K562 (cell line): Measurements from ENCODE around the gene ZBTB20. TPM values are rescaled to one million over a fixed set of nuclear protein-coding genes. Genes with fewer than 3 reads are reported as not detected.

Experiments used
- ATAC-seq: fragments of 200-7000 bp; cut with Tn5 transposase; 3 replicates; pipeline ENCODE4 v1.9.1; 2020; ENCODE audit warnings: moderate library complexity
- BruUV-seq: library from RNA; stranded (reverse); fragments of 400-500 nt; replicated peaks from 2 replicates; lab custom pipeline; 2021; lab: Mats Ljungman, UMichigan
- CTCF ChIA-PET: fragments of 300-600 bp; formaldehyde crosslinking; extraction: SDS; loops from one replicate; lab custom pipeline; 2021; ENCODE audit warnings: low intra/inter-chr PET ratio; lab: Yijun Ruan, JAX
- POLR2A ChIA-PET: fragments of 300-600, 350-650 bp; sonication (Branson Sonifier 250); formaldehyde crosslinking; extraction: SDS; loops from one replicate; lab custom pipeline; 2021; ENCODE audit warnings: antibody characterized with exemption, inconsistent platforms; lab: Yijun Ruan, JAX
- DNase-seq, 4 experiments: peaks; one replicate each; pipeline versions ENCODE4 v3.0.0 to v3.0.0-alpha.2; 2011 to 2018; ENCODE audit warnings: low spot score in 3 of 4, mixed read lengths in 3 of 4; ENCODE audit errors: extremely low read depth in 1 of 4
- FAIRE-seq: peaks from 2 replicates; lab custom pipeline; 2011; peaks lifted over from hg19 to GRCh38; lab: Jason Lieb, UNC
- H2AFZ ChIP-seq: 2 replicates; pipeline ENCODE4 v1.6.0; 2011; ENCODE audit warnings: low read depth, low read length, control low read depth, inconsistent platforms
- H3K27ac ChIP-seq: fragments of 200-600 bp; 3 replicates; pipeline ENCODE4 v1.8.0; 2011; ENCODE audit warnings: low read depth, mild to moderate bottlenecking, control low read depth, inconsistent platforms, low read length, moderate library complexity, mixed read lengths; ENCODE audit errors: extremely low read depth
- H3K27me3 ChIP-seq, 2 experiments: fragments of 300-600 bp in 1 of 2; 2 replicates in 1 of 2; 3 replicates in 1 of 2; pipeline versions ENCODE4 v1.6.0 to v1.8.0; 2011; ENCODE audit warnings: inconsistent platforms in 2 of 2, low read length in 2 of 2, mild to moderate bottlenecking in 1 of 2, mixed read lengths in 1 of 2, moderate library complexity in 1 of 2; ENCODE audit not compliant: control insufficient read depth in 2 of 2, insufficient read depth in 2 of 2
- H3K36me3 ChIP-seq: fragments of 300-600 bp; 3 replicates; pipeline ENCODE4 v1.8.0; 2011; ENCODE audit warnings: mild to moderate bottlenecking, low read length, inconsistent platforms; ENCODE audit not compliant: control insufficient read depth, insufficient read depth
- H3K4me1 ChIP-seq, 2 experiments: fragments of 200-600 bp in 1 of 2; replicated peaks in 1 of 2; 2 replicates in 1 of 2; 3 replicates in 1 of 2; pipeline versions ENCODE4 v1.5.1 to v1.8.0; 2011; ENCODE audit warnings: inconsistent platforms in 2 of 2, low read length in 2 of 2, mild to moderate bottlenecking in 1 of 2, mixed read lengths in 1 of 2, moderate library complexity in 1 of 2; ENCODE audit not compliant: control insufficient read depth in 2 of 2, insufficient read depth in 2 of 2
- H3K4me2 ChIP-seq: 2 replicates; pipeline ENCODE4 v1.6.1; 2011; ENCODE audit warnings: low read length, control low read depth, inconsistent platforms, mixed read lengths; ENCODE audit not compliant: insufficient read depth
- H3K4me3 ChIP-seq: fragments of 200-600 bp; sonication (generic), shearing (Covaris generic); 2 replicates; pipeline ENCODE4 v1.5.1; 2016; ENCODE audit warnings: control low read depth, inconsistent platforms
- H3K79me2 ChIP-seq: fragments of 200-600 bp; 3 replicates; pipeline ENCODE4 v1.8.0; 2011; ENCODE audit warnings: low read length, inconsistent platforms; ENCODE audit not compliant: control insufficient read depth, insufficient read depth
- H3K9ac ChIP-seq, 2 experiments: 2 replicates each; pipeline versions ENCODE4 v1.6.0 to v1.6.1; 2011; ENCODE audit warnings: low read depth in 2 of 2, low read length in 2 of 2, control low read depth in 1 of 2, inconsistent platforms in 1 of 2, mild to moderate bottlenecking in 1 of 2, mixed read lengths in 1 of 2; ENCODE audit not compliant: insufficient read depth in 1 of 2
- H3K9me1 ChIP-seq: one replicate; pipeline ENCODE4 v1.6.0; 2011; ENCODE audit warnings: inconsistent platforms, mild to moderate bottlenecking, low read length, moderate library complexity; ENCODE audit not compliant: control insufficient read depth, insufficient read depth
- H3K9me3 ChIP-seq: replicated peaks from 2 replicates; pipeline ENCODE4 v1.5.1; 2011; ENCODE audit warnings: low read depth, low read length, inconsistent platforms; ENCODE audit not compliant: control insufficient read depth, insufficient read depth
- H4K20me1 ChIP-seq: replicated peaks from 2 replicates; pipeline ENCODE4 v1.6.1; 2011; ENCODE audit warnings: low read length, inconsistent platforms, mixed read lengths; ENCODE audit not compliant: control insufficient read depth, insufficient read depth
- BDP1 ChIP-seq: IDR thresholded peaks from 3 replicates; pipeline ENCODE4 v1.6.1; 2011; ENCODE audit not compliant: insufficient read length, insufficient read depth
- CEBPB ChIP-seq: fragments of 450-650 bp; IDR thresholded peaks from 2 replicates; pipeline ENCODE4 v1.6.1; 2016; ENCODE audit warnings: missing genetic modification characterization, missing compliant biosample characterization
- FOXA3 ChIP-seq, 2 experiments: fragments of 450-650 bp in 1 of 2; sonication (generic) in 1 of 2; formaldehyde crosslinking; IDR thresholded peaks in 1 of 2; conservative IDR thresholded peaks in 1 of 2; 2 replicates each; pipeline versions ENCODE4 v1.4.0 to v1.8.0; 2020 to 2022; ENCODE audit warnings: mild to moderate bottlenecking in 2 of 2, missing genetic modification reagents in 1 of 2
- KDM4B ChIP-seq, 2 experiments: fragments of 450-650 bp in 1 of 2; sonication (generic) in 1 of 2; IDR thresholded peaks; 2 replicates each; pipeline ENCODE4 v1.6.1; 2016 to 2017; ENCODE audit warnings: borderline replicate concordance in 2 of 2, antibody characterized with exemption in 1 of 2, low read depth in 1 of 2, mild to moderate bottlenecking in 1 of 2
- MTA3 ChIP-seq: fragments of 450-650 bp; formaldehyde crosslinking; IDR thresholded peaks from 2 replicates; pipeline ENCODE4 v1.6.1; 2017; ENCODE audit warnings: mild to moderate bottlenecking, borderline replicate concordance
- PHTF2 ChIP-seq: fragments of 250-450 bp; sonication (Bioruptor Pico); IDR thresholded peaks from 2 replicates; pipeline ENCODE4 v1.5.0; 2021; ENCODE audit warnings: mild to moderate bottlenecking
- PML ChIP-seq: IDR thresholded peaks from 2 replicates; pipeline ENCODE4 v1.6.1; 2012; ENCODE audit warnings: low read length, inconsistent platforms
- POLR3A ChIP-seq: IDR thresholded peaks from 2 replicates; pipeline ENCODE4 v1.6.1; 2011; ENCODE audit warnings: borderline replicate concordance, mild to moderate bottlenecking, moderate library complexity; ENCODE audit not compliant: insufficient read length, insufficient read depth; ENCODE audit errors: extremely low read depth
- PYGO2 ChIP-seq: fragments of 450-650 bp; IDR thresholded peaks from 2 replicates; pipeline ENCODE4 v1.6.1; 2016; ENCODE audit warnings: mild to moderate bottlenecking, missing genetic modification characterization, moderate library complexity, missing compliant biosample characterization
- SIRT6 ChIP-seq: IDR thresholded peaks from one replicate; pipeline ENCODE4 v1.6.1; 2012; ENCODE audit warnings: low read depth, mild to moderate bottlenecking, control low read depth, inconsistent platforms, low read length, moderate library complexity
- TOE1 ChIP-seq, 2 experiments: fragments of 450-650 bp in 1 of 2; sonication (generic) in 1 of 2; formaldehyde crosslinking in 1 of 2; IDR thresholded peaks; 2 replicates each; pipeline versions ENCODE4 v1.7.1 to v1.8.0; 2016 to 2022; ENCODE audit warnings: borderline replicate concordance in 2 of 2, mild to moderate bottlenecking in 2 of 2, antibody characterized with exemption in 1 of 2, inconsistent platforms in 1 of 2, low read depth in 1 of 2, missing genetic modification reagents in 1 of 2, moderate library complexity in 1 of 2
- ZNF3 ChIP-seq: fragments of 250-450 bp; sonication (Bioruptor Pico); IDR thresholded peaks from 2 replicates; pipeline ENCODE4 v1.5.0; 2021; ENCODE audit warnings: mild to moderate bottlenecking, moderate library complexity
- ZNF717 ChIP-seq: fragments of 250-450 bp; sonication (Bioruptor Pico); IDR thresholded peaks from 2 replicates; pipeline ENCODE4 v1.5.0; 2021
- ZSCAN29 ChIP-seq: fragments of 450-650 bp; IDR thresholded peaks from 2 replicates; pipeline ENCODE4 v1.6.1; 2017
- WGBS: fragments of 100-300 bp; shearing (Covaris generic); methylation state at CpG from one replicate; pipeline ENCODE4 v1.1.6; 2016; ENCODE audit warnings: low coverage, mixed read lengths; ENCODE audit not compliant: insufficient coverage; ENCODE audit errors: missing lambda C conversion rate; 5-methylcytosine and 5-hydroxymethylcytosine counted together
- in situ Hi-C: fragments of 300-500 bp; cut with MboI; formaldehyde crosslinking; loops from 4 replicates; pipeline ENCODE4 v1.15.0; 2018; ENCODE audit warnings: inconsistent platforms, mixed read lengths
- intact Hi-C: fragments of 100-400 bp; cut with micrococcal nuclease; formaldehyde crosslinking; loops from 2 replicates; pipeline ENCODE4 v1.14.2; 2022
- polyA plus RNA-seq, 8 experiments: library from polyadenylated mRNA; depleted of rRNA in 4 of 8; stranded (reverse) in 5 of 8; unstranded in 3 of 8; fragments of >200 nt; fragmentation: Nextera tagmentation in 2 of 8; fragmentation: Illumina TruSeq in 1 of 8; extraction: Ambion mirVana in 2 of 8; extraction: Trizol in 1 of 8; gene quantifications; 2 replicates each; pipeline versions ENCODE4 v1.2.1 to v1.2.3, GENCODE V29; 2011 to 2014; ENCODE audit warnings: inconsistent platforms in 1 of 8, missing spikeins in 1 of 8
- total RNA-seq, 7 experiments: library from RNA; depleted of rRNA in 6 of 7; stranded (reverse); fragments of >200 nt in 6 of 7; fragmentation: Illumina TruSeq in 2 of 7; extraction: Trizol in 2 of 7; gene quantifications; 2 replicates each; pipeline versions ENCODE4 v1.2.1 to v1.2.3, GENCODE V29; 2011 to 2021; ENCODE audit warnings: low replicate concordance in 1 of 7
- TF ChIP-seq, protein P1 (sequence below): fragments of 450-650 bp; IDR thresholded peaks from 2 replicates; pipeline ENCODE4 v1.7.1; 2018; ENCODE audit warnings: mild to moderate bottlenecking, low read depth; ENCODE audit not compliant: partially characterized antibody
- TF ChIP-seq, protein P2 (sequence below): sonication (generic); formaldehyde crosslinking; IDR thresholded peaks from 2 replicates; pipeline ENCODE4 v1.5.0; 2020; ENCODE audit warnings: missing genetic modification reagents

Gene ZBTB20
- total and polyA plus RNA-seq, 9 of the 15 experiments (the other 6 are each of a cell fraction or from before 2014, with no cell fraction given), result 0.17 to 1.7 (median 0.45) TPM

DNA sequence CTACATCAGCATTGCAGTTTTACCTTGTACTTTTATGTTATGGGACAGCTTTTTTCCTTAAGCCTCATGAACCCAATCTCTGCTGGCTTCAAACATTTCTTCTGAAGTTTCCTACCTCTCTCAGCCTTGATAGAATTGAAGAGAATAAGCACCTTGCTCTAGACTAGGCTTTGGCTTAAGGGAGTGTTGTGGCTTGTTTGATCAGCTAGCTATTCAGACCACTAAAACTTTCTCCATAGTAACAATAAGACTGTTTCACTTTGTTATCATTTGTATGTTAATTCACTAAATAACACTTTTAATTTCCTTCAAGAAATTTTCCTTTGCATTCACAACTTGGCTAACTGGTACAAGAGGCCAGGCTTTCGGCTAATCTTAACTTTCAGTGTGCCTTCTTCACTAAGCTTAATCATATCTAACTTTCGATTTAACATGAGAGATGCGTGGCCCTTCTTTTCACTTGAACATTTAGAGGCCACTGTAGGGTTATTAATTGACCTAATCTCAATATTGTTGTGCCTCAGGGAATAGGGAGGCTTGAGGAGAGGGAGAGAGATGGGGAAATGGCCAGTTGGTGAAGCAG is 861.3 kb downstream of the ZBTB20 start:
- TF ChIP-seq BDP1, result no peak
- TF ChIP-seq SIRT6, result no peak
- no peak for TF ChIP-seq FOXA3 (CRISPR knock-in tag; conservative IDR thresholded peaks at IDR 0.05 in 1 of 2, IDR thresholded peaks at IDR 0.05 in 1 of 2)
- no peak for TF ChIP-seq PML
- TF ChIP-seq CEBPB (tag), result no peak
- TF ChIP-seq PHTF2 (CRISPR knock-in tag), result no peak
- no peak for TF ChIP-seq POLR3A
- TF ChIP-seq, protein P1, sequence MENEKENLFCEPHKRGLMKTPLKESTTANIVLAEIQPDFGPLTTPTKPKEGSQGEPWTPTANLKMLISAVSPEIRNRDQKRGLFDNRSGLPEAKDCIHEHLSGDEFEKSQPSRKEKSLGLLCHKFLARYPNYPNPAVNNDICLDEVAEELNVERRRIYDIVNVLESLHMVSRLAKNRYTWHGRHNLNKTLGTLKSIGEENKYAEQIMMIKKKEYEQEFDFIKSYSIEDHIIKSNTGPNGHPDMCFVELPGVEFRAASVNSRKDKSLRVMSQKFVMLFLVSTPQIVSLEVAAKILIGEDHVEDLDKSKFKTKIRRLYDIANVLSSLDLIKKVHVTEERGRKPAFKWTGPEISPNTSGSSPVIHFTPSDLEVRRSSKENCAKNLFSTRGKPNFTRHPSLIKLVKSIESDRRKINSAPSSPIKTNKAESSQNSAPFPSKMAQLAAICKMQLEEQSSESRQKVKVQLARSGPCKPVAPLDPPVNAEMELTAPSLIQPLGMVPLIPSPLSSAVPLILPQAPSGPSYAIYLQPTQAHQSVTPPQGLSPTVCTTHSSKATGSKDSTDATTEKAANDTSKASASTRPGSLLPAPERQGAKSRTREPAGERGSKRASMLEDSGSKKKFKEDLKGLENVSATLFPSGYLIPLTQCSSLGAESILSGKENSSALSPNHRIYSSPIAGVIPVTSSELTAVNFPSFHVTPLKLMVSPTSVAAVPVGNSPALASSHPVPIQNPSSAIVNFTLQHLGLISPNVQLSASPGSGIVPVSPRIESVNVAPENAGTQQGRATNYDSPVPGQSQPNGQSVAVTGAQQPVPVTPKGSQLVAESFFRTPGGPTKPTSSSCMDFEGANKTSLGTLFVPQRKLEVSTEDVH, result no peak
- no peak for TF ChIP-seq ZSCAN29
- TF ChIP-seq KDM4B (IDR thresholded peaks at IDR 0.05; ENCODE audit: borderline replicate concordance in 2 of 2, low read depth in 1 of 2), result no peak
- TF ChIP-seq, protein P2, sequence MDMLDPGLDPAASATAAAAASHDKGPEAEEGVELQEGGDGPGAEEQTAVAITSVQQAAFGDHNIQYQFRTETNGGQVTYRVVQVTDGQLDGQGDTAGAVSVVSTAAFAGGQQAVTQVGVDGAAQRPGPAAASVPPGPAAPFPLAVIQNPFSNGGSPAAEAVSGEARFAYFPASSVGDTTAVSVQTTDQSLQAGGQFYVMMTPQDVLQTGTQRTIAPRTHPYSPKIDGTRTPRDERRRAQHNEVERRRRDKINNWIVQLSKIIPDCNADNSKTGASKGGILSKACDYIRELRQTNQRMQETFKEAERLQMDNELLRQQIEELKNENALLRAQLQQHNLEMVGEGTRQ, result no peak
- TF ChIP-seq ZNF717 (CRISPR knock-in tag), result no peak
- no peak for TF ChIP-seq MTA3
- TF ChIP-seq ZNF3 (CRISPR knock-in tag), result no peak
- TF ChIP-seq PYGO2 (tag), result no peak
- no peak for TF ChIP-seq TOE1 (IDR thresholded peaks at IDR 0.05; ENCODE audit: borderline replicate concordance)
- no peak for TF ChIP-seq TOE1 (CRISPR knock-in tag; IDR thresholded peaks at IDR 0.05; ENCODE audit: borderline replicate concordance, low read depth)
- Histone ChIP-seq H3K27me3 (no peaks in the 10 kb centered on the region), H3K9ac (no peak overlapping the region), H3K9me3 (no peaks in the 10 kb centered on the region), H3K4me1 (0 out of 5 replicates have a peak, but pooled peaks cover 0 to under 1% of the 10 kb centered on the region in 2 experiments), H3K79me2 (no peaks in the 10 kb centered on the region), H3K4me3 (no peak overlapping the region), H2AFZ (no peak overlapping the region), H3K4me2 (no peak overlapping the region), H3K27ac (no peak overlapping the region), H4K20me1 (no peaks in the 10 kb centered on the region), H3K36me3 (no peaks in the 10 kb centered on the region), H3K9me1 (no peaks in the 10 kb centered on the region)
- intact Hi-C loops (no loop called here), in situ Hi-C loops (no loop called here)
- ChIA-PET CTCF (no interaction called here), POLR2A (no interaction called here)
- no peak for DNase-seq
- 0% methylated on average over 3 of the region's 3 CpGs for WGBS
- no peak for FAIRE-seq
- no TSS peak for BruUV-seq
- ATAC-seq, result no peak
